Stimulated activated CD4-positive, alpha-beta T cell treated with anti-CD3 and anti-CD28 coated beads, Interleukin-15, amount 100 ng/mL, for 1 hour (primary cell): ENCODE results near the gene PGAM2.

Experiments
- DNase-seq, 2 donors: peaks; one replicate each; pipeline ENCODE4 v3.0.0-alpha.2; 2020; ENCODE audit warnings: low read depth in 1 of 2, low spot score in 1 of 2

The PGAM2 gene

DNA sequence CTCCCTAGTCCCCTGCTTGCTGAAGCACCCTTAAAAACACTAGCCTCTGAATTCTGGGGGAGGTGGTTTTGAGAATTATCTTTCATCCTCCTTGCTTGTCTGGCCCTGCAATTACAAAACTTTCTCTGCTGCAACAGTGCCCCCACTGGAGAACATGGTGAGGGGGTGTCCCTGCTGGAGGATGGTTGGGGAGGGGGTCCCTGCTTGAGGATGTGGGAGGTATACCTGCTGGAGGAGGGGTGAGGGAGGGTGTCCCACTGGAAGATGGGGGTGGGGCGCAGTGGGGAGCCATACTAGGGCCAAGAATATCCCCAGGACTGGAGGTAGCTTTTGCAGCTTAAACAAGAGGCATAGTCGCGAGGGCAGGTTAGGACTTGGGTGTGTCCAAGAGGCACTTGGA is 20.2 kb upstream of the PGAM2 start:
- DNase-seq, result no peak

DNA sequence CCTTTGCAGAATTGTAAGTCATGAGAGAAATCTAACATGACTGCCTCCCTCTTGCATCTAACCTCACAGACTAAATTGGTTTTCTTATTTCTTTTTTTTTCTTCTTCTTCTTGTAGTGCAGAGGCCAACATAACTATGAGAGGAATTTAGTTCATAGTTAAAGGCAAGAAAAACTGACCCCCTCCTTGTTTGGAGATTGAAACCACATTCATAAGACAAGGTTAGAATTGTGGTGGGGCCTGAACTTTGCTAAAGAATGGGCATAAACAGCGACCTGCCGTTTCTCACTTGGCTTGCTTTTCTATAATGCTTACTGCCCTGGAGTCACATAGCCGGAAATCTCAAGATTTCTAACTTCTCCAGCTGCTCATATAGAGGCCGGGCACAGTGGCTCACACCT is 19.3 kb upstream of the PGAM2 start:
- DNase-seq, result no peak

DNA sequence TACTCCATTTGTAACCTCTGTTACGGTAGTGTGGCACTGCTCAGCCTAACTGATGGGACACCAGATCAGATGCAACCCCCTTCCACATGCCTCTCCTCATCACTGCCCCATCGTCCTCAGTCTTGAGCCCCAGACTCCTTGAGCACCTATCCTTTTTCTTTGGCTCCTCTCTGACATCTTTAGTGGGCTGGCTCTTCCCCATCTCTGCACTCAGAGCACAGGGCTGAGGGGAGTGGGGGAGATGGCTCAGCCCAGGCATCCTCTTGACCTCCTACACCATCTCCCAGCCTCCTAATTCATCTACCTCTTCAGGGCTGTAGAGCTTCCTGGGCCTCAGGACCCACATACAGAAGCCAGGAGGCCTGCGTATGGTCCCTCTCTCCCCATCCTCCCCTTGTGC is 18.4 kb upstream of the PGAM2 start:
- no peak for DNase-seq

DNA sequence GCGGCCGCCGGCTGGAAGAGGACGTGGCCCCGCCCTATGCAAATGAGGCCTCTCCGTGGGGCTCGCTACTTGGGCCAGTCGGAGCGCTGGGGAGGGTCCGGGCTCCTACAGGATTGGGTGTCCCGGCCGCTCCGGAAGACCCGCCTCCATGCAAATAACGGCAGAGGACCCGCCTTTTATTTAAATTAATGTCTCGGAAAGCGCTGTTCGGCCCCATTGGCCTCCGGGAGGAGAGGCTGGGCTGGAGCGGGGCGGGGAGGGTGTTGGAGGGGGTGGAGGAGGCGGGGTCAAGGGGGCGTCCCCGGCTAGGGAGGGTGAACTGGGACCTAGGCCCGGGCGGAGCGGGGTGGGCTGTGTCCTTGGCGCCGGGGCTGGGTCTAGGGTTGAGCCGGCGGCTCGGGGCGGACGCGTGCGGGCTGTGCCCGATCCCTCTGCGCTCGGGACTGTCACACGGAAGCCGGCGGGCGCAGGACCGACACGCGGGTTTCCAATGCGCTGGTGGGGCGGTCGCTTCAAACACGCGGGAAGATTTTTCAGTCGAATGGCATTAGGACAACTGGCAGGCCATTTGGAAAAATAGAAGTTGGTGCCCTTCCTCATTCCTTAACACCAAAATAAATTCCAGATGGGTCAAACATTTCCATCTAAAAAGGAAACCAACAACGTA is 17.3 kb upstream of the PGAM2 start:
- peak; percentile 94 to 96 for DNase-seq

DNA sequence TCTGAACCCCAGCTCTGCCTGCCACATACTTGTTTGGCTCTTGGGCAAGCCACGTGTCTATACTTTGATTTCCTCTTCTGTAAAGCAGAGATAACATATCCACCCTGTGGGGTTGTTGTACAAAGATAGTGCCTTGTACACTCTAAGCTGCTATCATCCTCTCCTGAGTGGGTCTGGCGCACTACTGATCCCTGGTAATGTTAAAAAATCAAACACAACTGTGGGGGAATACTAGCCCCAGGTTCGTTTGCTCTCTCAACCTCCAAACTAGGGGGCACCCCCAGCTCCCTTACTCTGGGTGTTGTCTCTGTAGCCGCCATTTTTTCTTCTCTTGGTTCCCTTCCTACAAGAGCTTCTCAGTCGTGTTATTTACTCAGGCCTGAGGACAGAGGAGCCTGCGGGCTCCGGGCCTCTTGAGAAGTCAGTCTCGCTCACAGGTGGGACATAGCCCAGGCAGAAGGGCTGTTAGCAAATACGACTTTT is 15.9 kb upstream of the PGAM2 start:
- no peak for DNase-seq

DNA sequence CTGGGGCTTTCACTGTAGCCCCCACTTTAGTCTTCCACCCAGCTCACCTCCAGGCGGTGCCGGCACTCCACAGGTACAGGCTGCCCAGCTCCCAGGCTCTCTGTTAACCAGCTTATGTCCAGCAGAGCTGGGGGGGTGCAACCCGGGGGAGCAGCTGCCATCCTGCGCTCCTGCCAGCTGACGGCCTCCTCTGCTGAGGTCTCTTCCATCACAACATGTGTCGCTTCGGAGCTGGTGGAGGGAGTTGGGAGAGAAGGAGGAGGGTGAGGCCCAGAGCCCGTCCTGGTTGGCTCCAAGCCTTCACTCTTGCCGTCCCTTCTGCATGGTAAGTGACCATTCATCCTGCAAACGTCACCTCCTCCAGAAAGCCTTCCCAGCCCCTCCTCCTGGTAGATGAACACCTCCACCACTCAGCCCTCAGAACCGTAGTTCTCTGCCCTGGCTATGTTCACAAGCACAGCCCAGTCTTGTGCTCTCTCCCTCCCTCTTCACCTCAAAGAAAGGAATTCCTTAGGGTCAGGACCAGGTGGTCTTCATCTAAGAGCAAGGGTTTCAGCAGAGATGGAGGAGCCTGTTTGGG is 15.4 kb upstream of the PGAM2 start:
- no peak for DNase-seq

DNA sequence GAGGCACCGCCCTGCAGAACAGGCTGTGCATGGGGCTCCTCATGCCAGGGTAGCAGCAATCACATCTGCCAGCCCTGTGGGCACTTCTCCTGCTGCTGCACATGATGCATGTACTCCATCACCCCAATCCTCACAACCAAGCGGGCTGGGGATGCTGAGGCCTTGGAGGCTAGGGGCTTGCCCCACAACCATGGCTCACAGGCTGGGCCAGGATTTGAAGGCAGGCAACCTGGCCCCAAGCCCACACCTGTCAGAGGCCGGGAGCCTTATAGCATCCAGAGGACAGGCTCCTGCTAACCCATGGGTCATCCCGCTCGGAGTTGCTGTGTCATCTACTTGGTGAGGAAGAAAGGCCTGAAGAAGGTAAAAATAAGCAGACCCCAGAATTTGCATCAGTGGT is 14.8 kb upstream of the PGAM2 start:
- no peak for DNase-seq

DNA sequence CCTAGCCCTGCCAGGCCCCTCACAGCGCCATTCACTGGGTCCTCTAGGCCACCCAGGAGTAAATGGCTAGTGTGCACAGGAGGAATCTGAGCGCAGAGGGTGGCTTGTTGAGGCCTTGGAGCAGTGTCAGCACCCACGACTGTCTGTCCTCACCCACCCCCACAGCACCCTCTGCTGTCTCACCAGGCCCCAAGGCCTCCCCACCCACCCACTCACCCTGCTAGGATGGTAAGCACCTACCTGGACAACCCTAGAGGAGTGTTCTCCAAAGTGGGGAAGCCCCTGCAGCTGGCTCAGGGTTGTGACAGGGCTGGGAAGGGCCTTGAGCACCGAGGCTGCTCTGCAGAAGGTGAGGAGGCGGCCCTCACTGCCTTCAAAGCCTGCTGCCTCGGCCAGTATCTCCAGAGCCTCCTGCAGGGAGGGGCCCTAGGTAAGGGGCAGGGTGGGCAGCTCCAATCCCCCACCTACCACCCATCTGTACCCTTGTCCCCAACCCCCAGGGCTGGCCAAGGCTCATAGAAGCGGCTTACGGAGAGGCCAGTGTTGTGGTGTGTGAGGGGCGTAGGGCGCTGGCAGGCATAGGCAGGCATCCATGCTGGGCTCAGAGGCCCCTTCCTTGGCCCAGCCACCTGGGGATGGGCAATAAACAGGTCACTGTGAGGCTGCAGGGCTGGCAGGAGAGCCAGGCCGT is 14.1 kb upstream of the PGAM2 start:
- no peak for DNase-seq

DNA sequence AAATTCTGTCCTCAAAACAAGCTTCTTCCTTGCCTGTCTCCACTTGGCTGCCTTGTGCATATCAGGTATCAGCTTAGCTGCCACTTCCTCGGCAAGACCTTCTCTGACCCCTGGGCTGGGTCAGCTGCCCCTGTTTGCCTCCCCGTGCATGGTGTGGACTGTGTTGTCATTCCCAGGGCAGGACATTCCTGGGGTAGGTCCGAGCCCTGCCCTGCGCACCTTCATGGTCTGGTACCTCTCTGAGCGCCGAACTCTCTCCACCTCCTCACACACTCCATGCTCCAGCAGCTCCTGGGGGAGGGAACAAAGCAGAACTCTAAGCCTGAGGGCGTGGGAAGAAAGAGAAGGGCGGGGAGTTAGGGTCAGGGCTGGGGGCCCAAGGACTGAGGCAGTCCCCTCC is 13.2 kb upstream of the PGAM2 start:
- no peak for DNase-seq

DNA sequence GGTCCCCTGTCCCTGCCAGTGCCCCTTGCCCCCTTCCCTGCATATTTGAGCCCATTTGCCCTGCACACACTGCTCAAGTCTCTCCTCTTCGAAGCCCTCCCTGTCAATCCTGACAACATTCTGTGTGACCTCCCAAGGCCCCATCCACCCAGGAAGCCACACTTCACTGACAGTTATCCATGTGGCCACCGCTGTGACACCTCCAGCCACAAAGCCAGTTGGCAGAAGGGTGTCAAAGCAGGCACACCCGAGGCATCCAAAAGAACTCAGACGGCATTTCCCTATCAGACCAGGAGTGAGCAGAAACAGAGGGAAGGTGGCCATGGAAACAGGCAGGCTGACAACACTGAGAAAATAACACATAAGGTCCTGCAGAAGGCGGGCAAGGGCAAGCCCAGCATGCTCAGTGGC is 12.3 kb upstream of the PGAM2 start:
- no peak for DNase-seq

DNA sequence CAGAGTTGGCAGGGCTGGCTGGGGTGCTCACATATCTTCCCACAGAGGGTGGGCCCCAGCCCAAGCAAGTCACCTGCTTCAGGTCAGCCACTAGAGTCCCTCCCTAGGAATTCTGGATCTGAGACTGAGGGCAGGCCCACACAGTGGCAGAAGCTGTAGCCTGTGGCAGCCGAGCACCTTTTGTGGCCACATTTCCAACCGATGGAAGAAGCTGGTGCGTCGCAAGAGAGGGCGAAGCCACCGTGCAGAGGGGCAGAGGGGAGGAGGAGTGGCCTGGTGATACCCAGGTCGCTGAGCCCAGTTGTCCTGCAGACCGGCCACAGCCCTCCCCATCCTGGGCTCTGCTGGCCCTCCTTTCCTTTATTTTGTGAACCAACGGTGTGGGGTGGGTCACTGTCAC is 11.7 kb upstream of the PGAM2 start:
- DNase-seq, result no peak

DNA sequence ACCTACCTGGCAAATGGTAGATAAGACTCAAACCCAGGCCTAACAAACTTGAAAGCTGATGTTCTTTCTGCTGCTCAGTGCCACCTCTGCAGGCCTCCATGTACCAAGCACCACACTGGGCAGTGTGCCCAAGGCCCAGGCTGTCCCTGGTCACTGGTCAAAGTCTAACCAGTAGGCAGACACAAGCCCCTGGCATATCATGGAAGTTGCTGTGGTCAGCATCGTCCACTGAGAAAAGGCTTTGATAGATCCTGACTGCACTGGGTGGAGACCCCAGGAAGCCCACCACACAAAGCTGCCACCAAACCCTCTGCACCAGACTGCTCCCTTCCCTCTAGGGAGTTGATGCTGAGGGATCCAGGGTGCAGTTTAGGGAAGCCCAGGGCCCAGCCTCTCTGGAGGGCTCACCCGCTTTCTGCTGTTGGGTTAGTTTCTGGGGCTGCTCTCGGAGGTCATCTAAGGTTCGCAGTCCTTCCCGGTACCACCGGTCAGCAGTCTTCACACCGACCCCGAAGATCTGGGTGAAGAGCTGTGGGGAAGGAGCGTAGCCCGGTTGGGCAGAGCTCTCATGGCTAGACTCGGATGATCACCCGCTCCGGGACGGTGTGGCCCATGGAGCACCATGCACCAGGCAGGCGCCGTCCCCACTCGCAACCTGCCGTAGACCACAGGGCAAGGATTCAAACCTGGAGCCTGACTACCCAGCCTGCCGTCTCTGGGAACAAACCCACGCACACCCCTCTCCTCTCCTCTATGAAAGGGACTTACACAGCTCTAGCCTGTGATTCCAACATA is 10.9 kb upstream of the PGAM2 start:
- DNase-seq, result no peak

DNA sequence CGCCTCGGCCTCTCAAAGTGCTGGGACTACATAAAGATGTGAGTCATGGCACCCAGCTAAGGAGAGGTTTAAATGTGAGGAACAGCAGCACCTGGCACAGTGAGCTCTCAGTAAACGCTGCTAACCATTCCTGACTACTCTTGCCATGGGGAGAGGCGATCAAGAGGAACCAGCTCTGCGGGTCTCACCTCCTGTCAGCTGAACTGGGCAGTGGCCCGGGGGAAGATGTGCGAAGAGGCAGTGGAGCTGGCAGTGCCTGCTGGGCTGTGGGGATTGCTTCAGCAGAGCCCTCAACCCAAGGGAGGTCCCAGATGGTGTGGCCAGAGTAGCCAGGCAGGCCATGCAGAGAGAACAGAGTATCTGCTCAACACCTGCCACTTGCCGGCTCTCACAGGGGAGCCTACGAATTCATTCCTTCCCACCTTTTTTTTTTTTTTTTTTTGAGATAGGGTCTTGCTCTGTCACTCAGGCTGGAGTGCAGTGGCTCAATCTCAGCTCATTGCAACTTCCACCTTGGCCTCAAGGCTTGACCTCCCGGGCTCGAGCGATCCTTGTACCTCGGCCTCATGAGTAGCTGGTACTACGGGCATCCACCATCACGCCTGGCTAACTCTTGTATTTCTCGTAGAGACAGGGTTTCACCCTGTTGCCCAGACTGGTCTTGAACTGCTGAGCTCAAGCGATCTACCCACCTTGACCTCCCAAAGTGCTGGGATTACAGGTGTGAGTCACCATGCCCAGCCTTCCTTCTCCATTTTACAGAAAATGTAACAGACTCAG is 10.1 kb upstream of the PGAM2 start:
- no peak for DNase-seq

DNA sequence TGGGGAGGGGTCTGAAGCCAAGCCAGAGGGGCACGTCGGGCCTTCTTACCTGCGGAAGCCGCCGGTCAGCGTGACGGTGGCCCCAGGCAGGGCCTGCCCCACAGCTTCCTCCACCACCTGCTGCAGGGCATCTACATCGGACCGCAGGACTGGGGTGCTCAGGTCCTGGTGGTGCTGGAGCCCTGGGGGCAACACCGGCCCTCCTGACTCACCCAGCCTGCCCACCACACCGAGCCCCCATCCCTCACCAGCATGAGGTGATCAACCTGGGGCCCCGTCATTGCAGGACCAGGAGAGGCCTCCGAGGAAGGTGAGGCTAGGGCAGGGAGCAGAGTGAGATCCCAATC is 9.0 kb upstream of the PGAM2 start:
- no peak for DNase-seq

DNA sequence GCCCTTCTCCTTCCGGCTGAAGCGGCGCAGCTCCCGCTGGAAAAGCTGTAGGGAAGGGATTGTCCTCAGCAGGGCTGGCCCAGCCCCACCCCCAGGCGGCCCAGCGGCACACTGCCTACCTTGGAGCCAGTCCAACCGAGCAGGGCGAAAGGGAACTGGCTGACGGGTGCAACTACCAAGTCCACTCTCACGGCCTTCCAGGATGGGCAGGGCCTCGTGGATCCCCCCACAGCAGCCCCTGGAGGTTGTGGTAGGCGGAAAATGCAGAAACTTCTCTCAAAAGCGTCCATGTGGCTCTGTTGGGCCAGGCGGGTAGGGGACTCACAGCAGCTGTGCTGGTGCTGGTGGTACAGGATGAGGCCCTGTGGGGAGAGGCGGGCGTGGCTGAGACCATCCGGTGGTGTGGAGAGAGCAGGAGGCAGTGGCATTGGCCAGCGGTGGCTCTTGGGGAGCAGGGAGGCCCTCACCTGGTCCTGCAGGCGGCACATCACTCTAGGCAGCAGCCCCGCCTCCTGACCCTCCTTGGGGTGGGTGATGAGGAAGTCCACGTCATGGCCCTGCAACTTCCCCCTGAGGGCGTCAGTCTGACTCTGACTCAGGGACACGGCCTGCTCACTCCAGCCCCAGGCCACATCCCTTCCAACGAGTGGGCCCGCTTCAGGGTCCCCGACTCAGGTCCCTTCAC is 8.4 kb upstream of the PGAM2 start:
- DNase-seq, result no peak

DNA sequence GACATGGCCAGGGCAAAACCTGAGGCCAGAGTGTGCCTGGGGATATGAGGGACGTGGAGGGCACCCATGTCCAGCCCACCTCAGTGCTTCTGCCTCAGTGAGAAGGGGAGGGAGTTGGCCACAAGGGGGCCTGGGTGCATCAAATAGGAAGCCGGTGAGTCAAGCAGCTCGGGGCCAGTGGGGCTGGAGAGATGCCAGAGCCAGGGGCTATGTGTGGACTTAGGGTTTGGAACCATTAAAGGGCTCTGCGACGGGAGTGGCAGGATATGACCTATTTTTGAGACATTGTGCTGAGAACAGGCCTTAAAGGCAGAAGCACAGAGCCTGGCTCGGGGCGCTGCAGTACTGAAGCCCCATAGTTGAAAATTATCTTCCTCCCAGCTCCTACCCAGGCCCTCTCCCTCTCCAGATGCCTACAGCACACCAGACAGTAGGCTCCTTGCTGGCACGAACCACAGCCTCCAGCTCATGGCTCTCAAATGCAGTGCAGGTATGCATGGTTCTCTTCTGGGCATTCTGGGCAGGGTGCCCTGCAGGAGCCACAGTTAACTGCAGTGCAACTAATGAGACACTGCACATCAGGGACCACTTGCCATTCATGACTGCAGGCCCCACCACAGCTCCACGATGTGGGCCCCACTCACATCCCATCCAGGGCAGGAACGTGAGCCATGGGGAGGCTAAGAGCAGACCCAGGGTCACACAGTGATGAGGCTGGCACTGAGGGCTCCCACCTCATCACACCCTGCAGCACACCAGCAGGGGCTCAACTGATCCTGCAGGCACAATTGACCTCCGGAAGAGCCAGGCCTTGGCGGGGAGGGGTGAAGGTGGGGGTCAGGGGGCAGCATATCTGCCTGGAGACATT is 7.2 kb upstream of the PGAM2 start:
- no peak for DNase-seq

DNA sequence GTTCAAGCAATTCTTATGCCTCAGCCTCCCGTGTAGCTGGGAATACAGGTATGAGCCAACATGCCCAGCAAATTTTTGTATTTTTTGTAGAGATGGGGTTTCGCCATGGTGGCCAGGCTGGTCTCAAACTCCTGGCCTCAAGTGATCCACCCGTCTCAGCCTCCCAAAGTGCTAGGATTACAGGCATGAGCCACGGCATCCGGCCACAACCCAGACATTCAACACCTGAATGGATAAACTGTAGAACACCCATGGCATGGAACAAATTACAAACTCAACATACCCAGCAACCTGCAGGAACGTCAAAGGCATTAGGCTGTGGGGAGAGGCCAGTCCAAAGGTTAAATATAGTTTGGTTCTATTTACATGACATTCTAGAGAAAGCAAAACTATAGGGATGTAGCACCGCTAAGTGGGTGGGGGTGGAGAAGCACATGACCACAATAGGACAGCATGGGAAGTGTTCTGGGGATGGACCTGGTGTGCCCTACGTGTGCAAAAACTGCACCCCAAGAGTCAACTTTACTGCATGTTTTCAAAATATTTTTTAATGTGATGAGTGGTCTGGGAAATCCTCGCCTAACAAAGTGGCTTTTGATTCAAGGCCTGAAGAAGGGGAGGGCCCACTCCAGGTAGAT is 6.5 kb upstream of the PGAM2 start:
- DNase-seq, result no peak

DNA sequence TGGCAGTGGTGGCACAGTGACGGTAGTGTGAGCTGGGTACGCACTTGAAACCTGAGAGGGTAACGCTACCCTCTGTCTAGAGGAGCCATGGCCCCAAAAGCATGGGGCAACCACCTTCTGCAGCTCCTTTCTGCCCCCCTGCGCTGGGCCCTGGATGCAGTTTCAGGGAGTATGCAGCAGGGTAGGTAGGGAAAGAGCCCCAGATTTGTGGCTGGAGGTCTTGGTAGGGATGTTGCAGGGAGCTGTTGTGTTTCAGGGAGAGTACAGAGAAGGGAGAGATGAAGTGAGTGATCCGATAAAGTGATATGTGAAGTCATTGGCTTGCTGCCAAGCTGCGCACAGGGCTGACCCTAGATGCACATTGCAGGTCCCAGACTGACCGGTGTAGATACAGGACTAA is 2.7 kb upstream of the PGAM2 start:
- DNase-seq, result no peak
